ENCODE results near the gene MYMX. TPM values are rescaled to one million over a fixed set of nuclear protein-coding genes. Genes with fewer than 3 reads are reported as not detected.

Gene MYMX
- total and polyA plus RNA-seq, 2 of the 13 experiments (the other 11 are each of a cell fraction or from before 2014, with no cell fraction given) = not detected

- TF ChIP-seq ZNF609 (CRISPR knock-in tag; IDR thresholded peaks at IDR 0.05; ENCODE audit: borderline replicate concordance) (no peak), IKZF4 (CRISPR knock-in tag; IDR thresholded peaks at IDR 0.05; ENCODE audit: borderline replicate concordance, low read depth, not compliant biosample characterization) (peak; percentile 33), HDAC6 (IDR thresholded peaks at IDR 0.05; ENCODE audit: low read depth, low read length) (no peak), PAXIP1 (CRISPR knock-in tag; conservative IDR thresholded peaks at IDR 0.05) (no peak), SRSF1 (optimal IDR thresholded peaks at IDR 0.05; ENCODE audit: low read depth, low read length) (no peak), HMG20B (CRISPR knock-in tag; conservative IDR thresholded peaks at IDR 0.05) (no peak), AFF4 (CRISPR knock-in tag; IDR thresholded peaks at IDR 0.05) (no peak), ZNF773 (CRISPR knock-in tag; IDR thresholded peaks at IDR 0.05; ENCODE audit: borderline replicate concordance) (0 out of 2 replicates have a peak, but pooled peaks have one; percentile 14), LRRFIP1 (CRISPR knock-in tag; conservative IDR thresholded peaks at IDR 0.05) (peak; percentile 36; the same call in 1 of the 2 replicates), DZIP1 (CRISPR knock-in tag; IDR thresholded peaks at IDR 0.05) (peak; percentile 20; the same call in 1 of the 2 replicates)
These were observed 28.7 kb downstream of the MYMX start (continued) for GRCh38 chr6:44245391-44245911.
